ENCODE results near the gene RBMS3. TPM values are rescaled to one million over a fixed set of nuclear protein-coding genes. Genes with fewer than 3 reads are reported as not detected.

The RBMS3 gene
- total RNA-seq, 1 donor from 2014 or later: 58.5 TPM

- DNase-seq: no peak
- Histone ChIP-seq H3K27me3 (ENCODE audit: low read depth) (no peaks in the 10 kb centered on the region), H3K9me3 (no peaks in the 10 kb centered on the region), H3K27ac (no peak overlapping the region), H3K4me3 (no peak overlapping the region), H3K4me1 (no peaks in the 10 kb centered on the region), H3K36me3 (no peaks in the 10 kb centered on the region)
- no peak for ATAC-seq
- no peak for TF ChIP-seq CTCF (IDR thresholded peaks at IDR 0.05)
- intact Hi-C loops (cut with DNase I): no loop called here
Observed at GRCh38 chr3:29484633-29485032, 203.8 kb downstream of the RBMS3 start.

- Histone ChIP-seq H3K36me3 (no peaks in the 10 kb centered on the region), H3K4me1 (no peaks in the 10 kb centered on the region), H3K4me3 (no peak overlapping the region), H3K9me3 (no peaks in the 10 kb centered on the region), H3K27me3 (ENCODE audit: low read depth) (no peaks in the 10 kb centered on the region), H3K27ac (no peak overlapping the region)
- no peak for DNase-seq
- ATAC-seq: peak; percentile 27 to 70
- TF ChIP-seq CTCF (IDR thresholded peaks at IDR 0.05): no peak
- intact Hi-C loops (cut with DNase I): no loop called here
Observed at GRCh38 chr3:29486096-29486495, 205.2 kb downstream of the RBMS3 start.

GRCh38 chr3:29486917-29487316, 206.0 kb downstream of the RBMS3 start:
- Histone ChIP-seq H3K36me3 (no peaks in the 10 kb centered on the region), H3K27ac (no peak overlapping the region), H3K9me3 (no peaks in the 10 kb centered on the region), H3K27me3 (ENCODE audit: low read depth) (no peaks in the 10 kb centered on the region), H3K4me1 (no peaks in the 10 kb centered on the region), H3K4me3 (no peak overlapping the region)
- TF ChIP-seq CTCF (IDR thresholded peaks at IDR 0.05): no peak
- ATAC-seq (no peak), DNase-seq (no peak)
- intact Hi-C loops (cut with DNase I): no loop called here

- Histone ChIP-seq H3K9me3 (no peaks in the 10 kb centered on the region), H3K27ac (no peak overlapping the region), H3K27me3 (ENCODE audit: low read depth) (no peaks in the 10 kb centered on the region), H3K4me1 (no peaks in the 10 kb centered on the region), H3K4me3 (no peak overlapping the region), H3K36me3 (no peaks in the 10 kb centered on the region)
- TF ChIP-seq CTCF (IDR thresholded peaks at IDR 0.05): no peak
- no peak for ATAC-seq
- DNase-seq: no peak
- intact Hi-C loops (cut with DNase I): no loop called here
Observed at GRCh38 chr3:29488922-29489321, 208.1 kb downstream of the RBMS3 start.

GRCh38 chr3:29493109-29493508, 212.2 kb downstream of the RBMS3 start:
- TF ChIP-seq CTCF (IDR thresholded peaks at IDR 0.05): no peak
- no peaks in the 10 kb centered on the region for H3K9me3 ChIP-seq
- H3K4me1 ChIP-seq: no peaks in the 10 kb centered on the region
- intact Hi-C loops (cut with DNase I): no loop called here
- H3K36me3 ChIP-seq: no peaks in the 10 kb centered on the region
- H3K27ac ChIP-seq: no peak overlapping the region
- H3K27me3 ChIP-seq (ENCODE audit: low read depth): no peaks in the 10 kb centered on the region
- H3K4me3 ChIP-seq: no peak overlapping the region
- ATAC-seq (no peak), DNase-seq (no peak)

Data from lower lobe of right lung (tissue), 2 donors.